GM04504 (cell line): ENCODE measurements around the gene TMUB1.
A peak's percentile ranks its signal among the peaks of the same experiment; 100 is the strongest.

Experiments
- DNase-seq: peaks from one replicate; pipeline ENCODE4 v3.0.0-alpha.2; 2012; ENCODE audit warnings: low read depth

TMUB1 gene

GRCh38 chr7:151085329-151085690 lies 2.0 kb upstream of the TMUB1 start:
- DNase-seq = no peak

GRCh38 chr7:151083824-151084160 lies 499 bp upstream of the TMUB1 start:
- no peak for DNase-seq

GRCh38 chr7:151082141-151083070 lies 887 bp downstream of the TMUB1 start:
- no peak for DNase-seq

GRCh38 chr7:151081170-151082101 lies 1.9 kb downstream of the TMUB1 start:
- DNase-seq = no peak

- peak; percentile 84 for DNase-seq
Measured at GRCh38 chr7:151080522-151081169, 2.6 kb downstream of the TMUB1 start, which contains the start of gene FASTK. Gene FASTK (minus strand): TSS chr7:151080809. CDS start chr7:151080766, 43 bp downstream.

- DNase-seq = no peak
Measured at GRCh38 chr7:151080067-151080521, 3.2 kb downstream of the TMUB1 start.

GRCh38 chr7:151079199-151079910 lies 3.9 kb downstream of the TMUB1 start:
- DNase-seq = no peak

- DNase-seq = no peak
Measured at GRCh38 chr7:151078233-151079040, 4.9 kb downstream of the TMUB1 start.

- no peak for DNase-seq
Measured at GRCh38 chr7:151077705-151078232, 5.5 kb downstream of the TMUB1 start.

- no peak for DNase-seq
Measured at GRCh38 chr7:151076863-151077704, 6.2 kb downstream of the TMUB1 start.

- DNase-seq = no peak
Measured at GRCh38 chr7:151075978-151076426, 7.3 kb downstream of the TMUB1 start.

GRCh38 chr7:151075662-151075971 lies 7.7 kb downstream of the TMUB1 start:
- DNase-seq = no peak

- no peak for DNase-seq
Measured at GRCh38 chr7:151074817-151075661, 8.3 kb downstream of the TMUB1 start.

GRCh38 chr7:151073990-151074389 lies 9.3 kb downstream of the TMUB1 start:
- DNase-seq = no peak

GRCh38 chr7:151071032-151071866 lies 12.0 kb downstream of the TMUB1 start:
- DNase-seq = no peak

GRCh38 chr7:151070574-151070960 lies 12.7 kb downstream of the TMUB1 start:
- DNase-seq = no peak

- DNase-seq = no peak
Measured at GRCh38 chr7:151069841-151070573, 13.3 kb downstream of the TMUB1 start.
